ENCODE measurements around the gene TMEM151B.
A peak's percentile ranks its signal among the peaks of the same experiment; 100 is the strongest.

Gene TMEM151B

GRCh38 chr6:44269921-44270525 lies at the start of gene TMEM151B:
TMEM151B (plus strand) TSS chr6:44270450; CDS start chr6:44270743, 293 bp downstream.
- Histone ChIP-seq H3K9ac (ENCODE audit: low read length) (no peak within 1 kb of the TSS), H3K27me3 (replicated peaks; ENCODE audit: control insufficient read depth, insufficient read depth, low read length) (peaks cover 55% of the 10 kb centered on the region), H3K36me3 (ENCODE audit: control insufficient read depth, insufficient read depth, low read length, severe bottlenecking) (no peaks in the 10 kb centered on the region), H3K4me1 (ENCODE audit: control insufficient read depth, insufficient read depth, low read length) (no peaks in the 10 kb centered on the region), H3K4me3 (ENCODE audit: low read length) (no peak within 1 kb of the TSS), H3K9me3 (ENCODE audit: control insufficient read depth, low read length) (no peaks in the 10 kb centered on the region)
- DNase-seq (ENCODE audit: low read depth), result no peak

- Histone ChIP-seq H3K9me3 (ENCODE audit: control insufficient read depth, low read length) (no peaks in the 10 kb centered on the region), H3K27me3 (replicated peaks; ENCODE audit: control insufficient read depth, insufficient read depth, low read length) (no peaks in the 10 kb centered on the region), H3K4me1 (ENCODE audit: control insufficient read depth, insufficient read depth, low read length) (peaks cover 63% of the 10 kb centered on the region), H3K9ac (ENCODE audit: low read length) (peak overlapping the region; percentile 36), H3K36me3 (ENCODE audit: control insufficient read depth, insufficient read depth, low read length, severe bottlenecking) (no peaks in the 10 kb centered on the region), H3K4me3 (ENCODE audit: low read length) (no peak overlapping the region)
- no peak for DNase-seq (ENCODE audit: low read depth)
Observed at GRCh38 chr6:44220913-44221290, 49.3 kb upstream of the TMEM151B start.

DNA sequence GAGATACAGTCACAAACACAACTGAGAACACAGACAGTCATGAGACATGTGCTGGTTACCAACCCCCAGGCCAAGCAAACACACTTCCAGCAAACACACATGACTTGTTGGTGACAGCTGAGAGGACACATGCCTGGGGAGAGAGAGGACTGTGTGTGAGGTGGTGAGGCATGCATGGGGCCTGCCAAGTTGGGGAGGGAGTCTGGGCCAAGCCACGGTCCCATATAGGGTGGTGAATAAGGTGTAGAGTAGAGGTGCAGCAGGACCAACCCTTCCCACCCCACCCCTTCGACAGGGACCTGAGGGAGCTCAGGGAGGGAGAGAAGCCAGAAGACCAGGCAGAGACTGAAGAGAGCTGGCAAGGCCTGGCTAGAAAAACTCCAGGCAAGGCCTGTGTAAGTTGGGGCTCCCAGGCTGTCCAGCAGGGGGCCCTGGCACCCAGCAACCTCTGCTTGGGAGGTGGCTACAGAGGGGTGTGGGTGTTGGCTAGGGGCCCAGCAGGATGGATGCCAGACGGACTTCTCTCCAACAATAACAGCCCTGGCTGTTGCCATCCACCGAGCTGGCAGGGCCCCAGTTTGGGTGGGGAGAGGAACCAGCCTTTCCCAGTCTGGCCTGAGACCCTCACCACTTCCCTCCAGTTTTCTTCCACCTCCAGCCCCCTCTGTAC lies 48.8 kb upstream of the TMEM151B start:
- H3K4me1 ChIP-seq (ENCODE audit: control insufficient read depth, insufficient read depth, low read length), result peaks cover 69% of the 10 kb centered on the region
- H3K27me3 ChIP-seq (replicated peaks; ENCODE audit: control insufficient read depth, insufficient read depth, low read length), result no peaks in the 10 kb centered on the region
- peak overlapping the region; percentile 60 for H3K9ac ChIP-seq (ENCODE audit: low read length)
- peak overlapping the region; percentile 68 for H3K4me3 ChIP-seq (ENCODE audit: low read length)
- no peaks in the 10 kb centered on the region for H3K36me3 ChIP-seq (ENCODE audit: control insufficient read depth, insufficient read depth, low read length, severe bottlenecking)
- DNase-seq (ENCODE audit: low read depth), result peak; percentile 84
- H3K9me3 ChIP-seq (ENCODE audit: control insufficient read depth, low read length), result no peaks in the 10 kb centered on the region

GRCh38 chr6:44221961-44222335 lies 48.3 kb upstream of the TMEM151B start:
- H3K4me3 ChIP-seq (ENCODE audit: low read length), result peak overlapping the region; percentile 80
- no peaks in the 10 kb centered on the region for H3K27me3 ChIP-seq (replicated peaks; ENCODE audit: control insufficient read depth, insufficient read depth, low read length)
- no peaks in the 10 kb centered on the region for H3K9me3 ChIP-seq (ENCODE audit: control insufficient read depth, low read length)
- H3K36me3 ChIP-seq (ENCODE audit: control insufficient read depth, insufficient read depth, low read length, severe bottlenecking), result no peaks in the 10 kb centered on the region
- peak overlapping the region; percentile 60 for H3K9ac ChIP-seq (ENCODE audit: low read length)
- no peak for DNase-seq (ENCODE audit: low read depth)
- H3K4me1 ChIP-seq (ENCODE audit: control insufficient read depth, insufficient read depth, low read length), result peaks cover 69% of the 10 kb centered on the region

DNA sequence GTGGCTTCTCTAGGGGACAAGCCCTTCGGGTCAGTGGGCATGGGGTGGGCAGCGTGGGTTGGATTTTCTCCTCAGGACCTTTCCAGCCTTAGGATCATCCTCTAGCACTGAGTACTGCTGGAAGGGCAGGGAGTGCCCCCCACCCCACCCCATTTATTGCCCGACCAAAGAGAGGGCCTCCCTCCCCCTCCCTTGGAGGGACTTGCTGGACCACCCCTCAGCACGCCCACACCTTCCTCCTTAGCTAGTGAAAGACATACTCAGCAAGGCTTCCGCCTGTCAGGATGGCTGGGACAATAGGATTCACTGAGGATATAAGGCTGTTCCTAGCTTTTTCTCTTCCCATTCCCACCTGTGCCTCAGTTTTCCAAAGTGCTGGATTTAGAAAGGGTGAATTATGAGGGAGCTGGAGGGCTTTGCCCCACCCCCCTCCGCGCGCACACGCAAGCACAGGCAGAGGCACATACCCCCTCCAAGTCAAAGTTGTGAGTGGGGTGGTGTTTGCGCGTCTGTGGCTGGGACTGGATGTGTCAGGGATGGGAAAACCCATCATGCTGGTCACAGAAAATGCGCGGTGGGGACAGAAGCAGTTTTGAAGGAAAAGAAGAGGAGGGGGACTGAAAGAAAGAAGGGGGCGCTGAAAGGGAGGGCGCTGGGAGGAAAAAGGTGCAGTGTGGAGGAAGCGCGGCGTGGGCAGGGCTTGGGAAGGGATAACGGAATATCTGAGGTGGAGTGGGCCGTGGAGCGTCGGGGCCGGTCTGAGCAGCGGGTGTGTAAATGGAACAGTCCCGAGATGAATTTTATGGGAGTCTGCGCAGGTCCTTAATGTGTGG lies 47.5 kb upstream of the TMEM151B start:
- Histone ChIP-seq H3K4me3 (ENCODE audit: low read length) (peak overlapping the region; percentile 80), H3K36me3 (ENCODE audit: control insufficient read depth, insufficient read depth, low read length, severe bottlenecking) (no peaks in the 10 kb centered on the region), H3K9me3 (ENCODE audit: control insufficient read depth, low read length) (no peaks in the 10 kb centered on the region), H3K27me3 (replicated peaks; ENCODE audit: control insufficient read depth, insufficient read depth, low read length) (no peaks in the 10 kb centered on the region), H3K4me1 (ENCODE audit: control insufficient read depth, insufficient read depth, low read length) (peaks cover 69% of the 10 kb centered on the region), H3K9ac (ENCODE audit: low read length) (peak overlapping the region; percentile 68)
- DNase-seq (ENCODE audit: low read depth), result no peak

DNA sequence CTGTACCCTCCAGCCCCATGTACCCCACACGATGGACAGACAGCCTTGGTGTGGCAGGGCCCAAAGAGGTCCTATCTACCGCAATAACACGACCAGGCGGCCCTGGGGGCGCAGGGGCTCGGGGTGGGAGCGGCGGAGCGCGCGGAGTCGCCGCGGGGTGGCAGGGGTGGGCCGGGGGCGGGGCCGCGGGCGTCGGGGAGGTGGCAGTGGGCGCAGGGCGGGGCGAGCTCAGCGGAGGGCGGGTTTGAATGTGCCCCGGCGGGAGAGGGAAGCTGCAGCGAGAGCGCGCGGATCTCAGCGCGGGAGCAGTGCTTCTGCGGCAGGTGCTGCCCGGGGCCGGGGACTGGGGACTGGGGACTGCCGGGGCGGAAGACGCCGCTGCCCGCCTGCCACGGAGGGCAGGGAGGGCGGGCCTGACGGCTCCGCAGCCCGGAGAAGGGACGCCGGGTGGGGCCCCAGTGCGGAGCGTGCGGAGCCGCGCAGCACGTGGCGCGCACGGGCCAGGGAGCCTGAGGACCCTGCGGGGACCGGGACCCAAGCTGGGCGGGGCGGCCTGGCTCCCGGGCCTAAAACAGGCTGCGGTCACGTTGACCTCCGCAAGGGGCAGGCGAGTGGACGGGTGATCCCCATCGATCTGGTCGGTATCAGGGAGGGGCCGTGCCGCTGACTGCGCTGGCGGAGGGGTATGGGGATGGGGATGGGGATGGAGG lies 46.8 kb upstream of the TMEM151B start, which contains the start of gene SLC29A1:
TSS of gene SLC29A1 (plus strand) at position 277 of the 710 bp plus-strand sequence. CDS start 3,719 bp downstream, outside the sequence.
- no peaks in the 10 kb centered on the region for H3K36me3 ChIP-seq (ENCODE audit: control insufficient read depth, insufficient read depth, low read length, severe bottlenecking)
- DNase-seq (ENCODE audit: low read depth), result peak; percentile 80
- H3K9me3 ChIP-seq (ENCODE audit: control insufficient read depth, low read length), result no peaks in the 10 kb centered on the region
- peak within 1 kb of the TSS; percentile 68 for H3K9ac ChIP-seq (ENCODE audit: low read length)
- H3K4me1 ChIP-seq (ENCODE audit: control insufficient read depth, insufficient read depth, low read length), result peaks cover 69% of the 10 kb centered on the region
- H3K27me3 ChIP-seq (replicated peaks; ENCODE audit: control insufficient read depth, insufficient read depth, low read length), result no peaks in the 10 kb centered on the region
- peak within 1 kb of the TSS; percentile 80 for H3K4me3 ChIP-seq (ENCODE audit: low read length)

DNA sequence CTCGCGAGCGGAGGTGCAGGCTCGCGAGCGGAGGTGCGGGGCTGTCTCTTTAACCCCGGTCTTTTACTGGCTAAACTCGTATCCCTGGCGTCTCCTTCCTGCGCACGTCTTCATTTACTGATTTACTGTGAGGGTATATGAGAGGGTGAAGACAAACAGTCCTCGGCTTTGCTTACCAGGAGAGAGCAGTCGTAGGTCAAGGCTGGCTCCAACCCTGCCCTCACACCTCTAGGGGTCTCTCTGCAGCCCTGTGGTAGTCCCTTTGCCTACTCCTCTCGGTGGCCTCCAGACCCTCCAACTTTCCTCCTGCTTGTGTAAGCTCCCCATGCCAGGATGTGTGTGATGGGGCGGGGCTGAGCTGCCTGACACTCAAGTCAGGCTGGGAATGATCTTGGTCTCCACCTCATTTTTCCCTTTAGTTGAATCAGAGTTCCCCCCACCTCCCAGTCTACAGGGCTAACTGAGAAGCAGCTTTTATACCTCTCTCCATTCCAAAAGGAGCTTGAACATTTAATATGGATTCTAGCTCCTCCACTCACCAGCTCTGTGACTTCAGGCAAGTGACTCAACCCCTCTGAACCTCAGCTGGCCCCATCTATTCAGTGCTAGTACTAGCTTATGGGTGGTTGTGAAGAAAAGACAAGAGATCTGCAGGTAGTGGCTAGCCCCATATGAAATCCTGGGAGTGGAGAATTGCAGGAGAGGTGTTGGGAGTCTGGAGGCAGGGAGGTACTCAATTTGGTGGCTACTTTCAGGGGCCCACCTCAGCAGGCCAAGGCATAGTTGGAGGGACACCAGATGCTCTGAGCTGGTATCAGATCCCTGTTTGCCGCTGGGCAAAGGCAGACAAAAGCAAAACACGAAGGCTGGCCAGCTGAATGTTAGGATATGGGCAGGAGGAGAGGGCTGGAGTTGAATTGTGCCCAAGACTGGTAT lies 46.0 kb upstream of the TMEM151B start:
- no peaks in the 10 kb centered on the region for H3K36me3 ChIP-seq (ENCODE audit: control insufficient read depth, insufficient read depth, low read length, severe bottlenecking)
- no peaks in the 10 kb centered on the region for H3K9me3 ChIP-seq (ENCODE audit: control insufficient read depth, low read length)
- peaks cover 70% of the 10 kb centered on the region for H3K4me1 ChIP-seq (ENCODE audit: control insufficient read depth, insufficient read depth, low read length)
- peak overlapping the region; percentile 63 for H3K9ac ChIP-seq (ENCODE audit: low read length)
- H3K27me3 ChIP-seq (replicated peaks; ENCODE audit: control insufficient read depth, insufficient read depth, low read length), result no peaks in the 10 kb centered on the region
- peak overlapping the region; percentile 77 for H3K4me3 ChIP-seq (ENCODE audit: low read length)
- DNase-seq (ENCODE audit: low read depth), result peak; percentile 26

- no peak for DNase-seq (ENCODE audit: low read depth)
- no peaks in the 10 kb centered on the region for H3K27me3 ChIP-seq (replicated peaks; ENCODE audit: control insufficient read depth, insufficient read depth, low read length)
- H3K4me1 ChIP-seq (ENCODE audit: control insufficient read depth, insufficient read depth, low read length), result peaks cover 75% of the 10 kb centered on the region
- H3K9ac ChIP-seq (ENCODE audit: low read length), result no peak overlapping the region
- peaks cover 4% of the 10 kb centered on the region for H3K36me3 ChIP-seq (ENCODE audit: control insufficient read depth, insufficient read depth, low read length, severe bottlenecking)
- no peaks in the 10 kb centered on the region for H3K9me3 ChIP-seq (ENCODE audit: control insufficient read depth, low read length)
- no peak overlapping the region for H3K4me3 ChIP-seq (ENCODE audit: low read length)
Observed at GRCh38 chr6:44224965-44225305, 45.3 kb upstream of the TMEM151B start.

DNA sequence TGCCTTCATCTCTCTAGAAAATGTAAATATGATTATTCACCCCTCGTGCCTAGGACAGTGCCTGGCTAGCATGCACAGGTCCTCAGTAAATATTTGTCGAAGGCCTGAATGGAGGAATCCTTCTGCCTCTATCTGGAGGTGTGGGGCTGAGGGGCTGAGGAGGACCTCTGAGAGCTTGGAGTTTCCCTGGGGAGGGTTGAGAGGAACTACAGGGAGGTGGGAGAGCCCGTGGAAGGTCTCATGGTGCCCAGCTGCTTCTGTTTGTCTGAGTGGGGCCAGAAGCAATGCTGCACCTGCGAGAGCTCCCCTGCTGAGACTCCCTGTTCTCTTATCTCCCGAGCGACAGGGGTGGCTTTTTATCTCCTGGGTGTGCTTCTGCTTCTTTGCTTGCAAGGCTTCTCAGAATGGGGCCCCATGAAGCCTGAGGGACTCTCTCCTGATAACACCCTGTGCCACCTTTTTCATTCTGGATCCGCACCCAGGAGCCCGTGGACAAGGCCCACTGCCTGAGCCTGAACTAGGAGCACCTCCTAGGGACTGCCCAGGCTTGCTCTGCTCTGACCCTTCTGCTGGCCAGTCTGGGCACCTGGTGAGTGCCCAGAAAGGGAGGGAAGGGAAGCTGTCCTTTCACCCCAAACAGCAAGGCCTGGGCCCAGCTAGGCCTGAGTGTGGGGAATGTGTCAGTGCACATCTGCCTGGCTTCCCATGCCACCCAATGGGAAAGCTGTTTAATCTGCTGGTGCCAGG lies 44.5 kb upstream of the TMEM151B start:
- Histone ChIP-seq H3K36me3 (ENCODE audit: control insufficient read depth, insufficient read depth, low read length, severe bottlenecking) (peaks cover 10% of the 10 kb centered on the region), H3K9me3 (ENCODE audit: control insufficient read depth, low read length) (no peaks in the 10 kb centered on the region), H3K27me3 (replicated peaks; ENCODE audit: control insufficient read depth, insufficient read depth, low read length) (no peaks in the 10 kb centered on the region), H3K4me3 (ENCODE audit: low read length) (no peak overlapping the region), H3K4me1 (ENCODE audit: control insufficient read depth, insufficient read depth, low read length) (peaks cover 78% of the 10 kb centered on the region), H3K9ac (ENCODE audit: low read length) (peak overlapping the region; percentile 48)
- DNase-seq (ENCODE audit: low read depth), result no peak

Data from adipocyte (in vitro differentiated cells).